ENCODE results near the gene DIAPH1. TPM values are rescaled to one million over a fixed set of nuclear protein-coding genes. Genes with fewer than 3 reads are reported as not detected.
A peak's percentile ranks its signal among the peaks of the same experiment; 100 is the strongest.

Gene DIAPH1
- total RNA-seq, 4 donors from 2014 or later: 27.7 to 69.4 (median 30.2) TPM

DNA sequence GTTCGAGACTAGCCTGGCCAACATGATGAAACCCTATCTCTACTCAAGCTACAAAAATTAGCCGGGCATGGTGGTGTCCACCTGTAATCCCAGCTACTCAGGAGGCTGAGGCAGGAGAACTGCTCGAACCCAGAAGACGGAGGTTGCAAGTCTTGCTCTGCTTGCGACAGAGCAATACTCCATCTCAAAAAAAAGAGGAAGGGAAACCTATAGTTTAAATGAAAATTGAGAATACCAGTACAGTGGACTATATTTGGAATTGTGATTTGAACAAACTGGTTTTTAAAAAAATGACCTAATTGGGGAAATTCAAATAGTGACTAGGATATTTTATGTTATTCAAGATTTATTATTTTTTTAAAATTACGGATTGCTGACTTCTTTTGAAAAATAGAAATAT is 33.2 kb downstream of the DIAPH1 start:
- Histone ChIP-seq H3K36me3 (no peaks in the 10 kb centered on the region), H3K9me3 (no peaks in the 10 kb centered on the region), H3K27ac (no peak overlapping the region), H3K4me3 (no peak overlapping the region), H3K4me1 (no peaks in the 10 kb centered on the region), H3K27me3 (no peaks in the 10 kb centered on the region)
- intact Hi-C loops (cut with DNase I; ENCODE audit: low total_unique reads): no loop called here
- DNase-seq: no peak
- no peak for TF ChIP-seq CTCF (IDR thresholded peaks at IDR 0.05)
- no peak for TF ChIP-seq POLR2A (IDR thresholded peaks at IDR 0.05)

- intact Hi-C loops (cut with DNase I; ENCODE audit: low total_unique reads): no loop called here
- TF ChIP-seq POLR2A (IDR thresholded peaks at IDR 0.05): no peak
- no peak for TF ChIP-seq CTCF (IDR thresholded peaks at IDR 0.05)
- H3K4me3 ChIP-seq: no peak overlapping the region
- H3K27me3 ChIP-seq: no peaks in the 10 kb centered on the region
- H3K4me1 ChIP-seq: no peaks in the 10 kb centered on the region
- no peak for DNase-seq
- no peaks in the 10 kb centered on the region for H3K36me3 ChIP-seq
- H3K9me3 ChIP-seq: no peaks in the 10 kb centered on the region
- no peak overlapping the region for H3K27ac ChIP-seq
Observed at GRCh38 chr5:141574122-141574510, 44.7 kb downstream of the DIAPH1 start.

DNA sequence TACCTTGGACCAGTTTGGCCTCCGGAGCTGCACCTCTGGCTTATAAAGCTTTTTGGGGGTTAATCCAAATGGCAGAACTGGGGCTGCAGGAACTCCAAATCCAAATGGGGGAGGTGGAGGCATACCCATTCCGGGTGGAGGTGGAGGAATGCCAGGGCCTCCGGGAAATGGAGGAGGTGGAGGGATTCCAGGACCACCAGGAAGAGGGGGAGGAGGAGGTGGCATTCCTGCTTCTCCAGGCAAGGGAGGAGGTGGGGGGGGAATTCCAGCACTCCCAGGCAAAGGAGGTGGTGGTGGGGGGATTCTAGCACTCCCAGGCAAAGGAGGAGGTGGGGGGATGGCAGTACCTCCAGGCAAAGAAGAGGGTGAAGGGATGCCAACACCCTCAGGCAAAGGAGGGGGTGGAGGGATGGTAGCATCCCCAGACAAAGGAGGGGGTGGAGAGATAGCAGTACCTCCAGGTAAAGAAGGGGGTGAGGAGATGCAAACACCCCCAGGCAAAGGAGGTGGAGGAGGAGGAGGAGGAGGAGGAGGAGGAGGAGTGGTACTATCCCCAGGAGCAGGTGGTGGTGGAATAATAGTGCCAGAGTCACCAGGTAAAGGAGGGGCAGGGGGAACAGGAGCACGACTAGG is 45.2 kb downstream of the DIAPH1 start:
- no peaks in the 10 kb centered on the region for H3K9me3 ChIP-seq
- H3K27ac ChIP-seq: no peak overlapping the region
- DNase-seq: no peak
- H3K4me3 ChIP-seq: no peak overlapping the region
- no peaks in the 10 kb centered on the region for H3K27me3 ChIP-seq
- H3K4me1 ChIP-seq: no peaks in the 10 kb centered on the region
- intact Hi-C loops (cut with DNase I; ENCODE audit: low total_unique reads): no loop called here
- H3K36me3 ChIP-seq: no peaks in the 10 kb centered on the region
- TF ChIP-seq POLR2A (IDR thresholded peaks at IDR 0.05) (no peak), CTCF (IDR thresholded peaks at IDR 0.05) (no peak)

DNA sequence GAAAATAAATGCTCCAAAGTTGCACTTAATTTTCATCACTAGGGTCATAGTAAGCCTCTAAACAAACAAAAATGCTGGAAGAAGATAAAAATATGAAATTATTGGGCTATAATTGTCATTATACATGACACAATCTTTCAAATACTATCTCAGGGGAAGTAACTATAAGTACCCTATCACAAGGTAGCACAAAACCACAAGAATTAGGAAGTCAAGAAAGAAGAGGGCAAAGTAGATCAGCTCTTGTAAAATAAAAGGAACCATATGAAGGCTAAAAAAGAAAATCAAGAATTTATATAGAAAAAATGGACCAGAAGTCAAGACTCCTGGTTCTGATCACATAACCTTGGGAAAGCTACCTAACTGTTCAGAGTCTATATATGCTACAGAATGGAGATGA is 48.1 kb downstream of the DIAPH1 start:
- no peak for DNase-seq
- TF ChIP-seq POLR2A (IDR thresholded peaks at IDR 0.05) (no peak), CTCF (IDR thresholded peaks at IDR 0.05) (no peak)
- no peaks in the 10 kb centered on the region for H3K27me3 ChIP-seq
- no peak overlapping the region for H3K4me3 ChIP-seq
- intact Hi-C loops (cut with DNase I; ENCODE audit: low total_unique reads): no loop called here
- H3K9me3 ChIP-seq: no peaks in the 10 kb centered on the region
- H3K4me1 ChIP-seq: no peaks in the 10 kb centered on the region
- H3K36me3 ChIP-seq: no peaks in the 10 kb centered on the region
- H3K27ac ChIP-seq: no peak overlapping the region

- Histone ChIP-seq H3K4me1 (no peaks in the 10 kb centered on the region), H3K9me3 (no peaks in the 10 kb centered on the region), H3K27me3 (no peaks in the 10 kb centered on the region), H3K27ac (no peak overlapping the region), H3K4me3 (no peak overlapping the region), H3K36me3 (no peaks in the 10 kb centered on the region)
- peak; percentile 59 to 90 (median 74) for TF ChIP-seq CTCF (IDR thresholded peaks at IDR 0.05)
- TF ChIP-seq POLR2A (IDR thresholded peaks at IDR 0.05): no peak
- no peak for DNase-seq
- intact Hi-C loops (cut with DNase I; ENCODE audit: low total_unique reads): no loop called here
Observed at GRCh38 chr5:141567513-141568117, 51.2 kb downstream of the DIAPH1 start.
